GM12874 (cell line): Measurements from ENCODE around the gene PRELID1.

ENCODE experiments used
- CTCF ChIP-seq: IDR thresholded peaks from 2 replicates; pipeline ENCODE4 v1.5.1; 2011; ENCODE audit warnings: low read depth, mild to moderate bottlenecking, control low read depth, low read length, moderate library complexity; ENCODE audit not compliant: insufficient read depth

PRELID1 gene

GRCh38 chr5:177269976-177270375, 33.6 kb upstream of the PRELID1 start:
- no peak for TF ChIP-seq CTCF

GRCh38 chr5:177270653-177271052, 32.9 kb upstream of the PRELID1 start:
- TF ChIP-seq CTCF, result no peak

GRCh38 chr5:177271113-177271512, 32.5 kb upstream of the PRELID1 start:
- TF ChIP-seq CTCF, result no peak

GRCh38 chr5:177275883-177276282, 27.7 kb upstream of the PRELID1 start:
- no peak for TF ChIP-seq CTCF

GRCh38 chr5:177276886-177277285, 26.7 kb upstream of the PRELID1 start:
- TF ChIP-seq CTCF, result no peak

- no peak for TF ChIP-seq CTCF
These were observed 15.4 kb upstream of the PRELID1 start for GRCh38 chr5:177288191-177288590.

- TF ChIP-seq CTCF, result no peak
These were observed 12.6 kb upstream of the PRELID1 start for GRCh38 chr5:177290816-177291596.
